Type B pancreatic cell (in vitro differentiated cells): Measurements from ENCODE around the gene MFSD2A. TPM values are rescaled to one million over a fixed set of nuclear protein-coding genes. Genes with fewer than 3 reads are reported as not detected.

ENCODE experiments used
- DNase-seq: peaks from one replicate; pipeline ENCODE4 v3.0.0; 2021; ENCODE audit warnings: mixed read lengths; ENCODE audit not compliant: unreplicated experiment; ENCODE audit errors: extremely low spot score
- H3K27ac Mint-ChIP-seq: 2 replicates; pipeline ENCODE4 v1.8.0; 2021; ENCODE audit warnings: mild to moderate bottlenecking, mixed read lengths
- H3K27me3 Mint-ChIP-seq: 2 replicates; pipeline ENCODE4 v1.8.0; 2021; ENCODE audit warnings: mixed read lengths
- H3K36me3 Mint-ChIP-seq: 2 replicates; pipeline ENCODE4 v1.8.0; 2021; ENCODE audit warnings: mixed read lengths
- H3K4me1 Mint-ChIP-seq: one replicate; pipeline ENCODE4 v1.8.0; 2021; ENCODE audit warnings: mixed read lengths; ENCODE audit not compliant: unreplicated experiment
- H3K4me3 Mint-ChIP-seq: 2 replicates; pipeline ENCODE4 v1.8.0; 2021; ENCODE audit warnings: mild to moderate bottlenecking, mixed read lengths
- H3K9me3 Mint-ChIP-seq: 2 replicates; pipeline ENCODE4 v1.8.0; 2021; ENCODE audit warnings: mixed read lengths
- CTCF ChIP-seq: fragments of 200-600 bp; sonication (generic); conservative IDR thresholded peaks from 2 replicates; pipeline ENCODE4 v1.5.0; 2021; ENCODE audit warnings: antibody characterized with exemption, mild to moderate bottlenecking
- total RNA-seq: library from RNA; stranded (reverse); gene quantifications from 2 replicates; pipeline ENCODE4 v1.2.1, GENCODE V29; 2021; ENCODE audit warnings: low replicate concordance

The MFSD2A gene
- total RNA-seq, 1 donor from 2014 or later = 6.1 TPM

- H3K36me3 Mint-ChIP-seq = no peaks in the 10 kb centered on the region
- TF ChIP-seq CTCF = no peak
- H3K4me3 Mint-ChIP-seq = no peak overlapping the region
- H3K9me3 Mint-ChIP-seq = no peaks in the 10 kb centered on the region
- DNase-seq = no peak
- peaks cover 21% of the 10 kb centered on the region for H3K4me1 Mint-ChIP-seq
- H3K27me3 Mint-ChIP-seq = peaks cover 17% of the 10 kb centered on the region
- no peak overlapping the region for H3K27ac Mint-ChIP-seq
Observed at GRCh38 chr1:39951926-39952325, 3.0 kb upstream of the MFSD2A start.

GRCh38 chr1:39952359-39953110 lies 2.4 kb upstream of the MFSD2A start:
- DNase-seq = no peak
- Mint-ChIP-seq H3K4me1 (peaks cover 23% of the 10 kb centered on the region), H3K27me3 (peaks cover 17% of the 10 kb centered on the region), H3K9me3 (no peaks in the 10 kb centered on the region), H3K36me3 (no peaks in the 10 kb centered on the region), H3K4me3 (peak overlapping the region; percentile 10), H3K27ac (peak overlapping the region; percentile 25)
- no peak for TF ChIP-seq CTCF

- Mint-ChIP-seq H3K4me3 (peak overlapping the region; percentile 92), H3K9me3 (no peaks in the 10 kb centered on the region), H3K36me3 (peaks cover 4% of the 10 kb centered on the region), H3K27me3 (peaks cover 17% of the 10 kb centered on the region), H3K4me1 (peaks cover 29% of the 10 kb centered on the region), H3K27ac (peak overlapping the region; percentile 78)
- TF ChIP-seq CTCF = no peak
- DNase-seq = no peak
Observed at GRCh38 chr1:39954324-39954869, 548 bp upstream of the MFSD2A start.

GRCh38 chr1:39955547-39956539 lies 898 bp downstream of the MFSD2A start:
- Mint-ChIP-seq H3K4me1 (peaks cover 29% of the 10 kb centered on the region), H3K9me3 (no peaks in the 10 kb centered on the region), H3K27ac (peak overlapping the region; percentile 83), H3K36me3 (peaks cover 4% of the 10 kb centered on the region), H3K4me3 (peak overlapping the region; percentile 92), H3K27me3 (peaks cover 17% of the 10 kb centered on the region)
- TF ChIP-seq CTCF = no peak
- no peak for DNase-seq

- TF ChIP-seq CTCF = no peak
- H3K36me3 Mint-ChIP-seq = peaks cover 4% of the 10 kb centered on the region
- peak overlapping the region; percentile 69 for H3K4me3 Mint-ChIP-seq
- H3K9me3 Mint-ChIP-seq = no peaks in the 10 kb centered on the region
- DNase-seq = no peak
- H3K4me1 Mint-ChIP-seq = peaks cover 26% of the 10 kb centered on the region
- no peak overlapping the region for H3K27ac Mint-ChIP-seq
- H3K27me3 Mint-ChIP-seq = peaks cover 17% of the 10 kb centered on the region
Observed at GRCh38 chr1:39957299-39958015, 2.5 kb downstream of the MFSD2A start.
